C4-2B (cell line): Measurements from ENCODE around the gene TMEM175.
"Not testable (repeated sequence)": the region's sequence is repeated elsewhere in the genome, so short reads cannot be mapped to it uniquely, and the experiment has no call there.

Experiments used
- H3K27ac ChIP-seq: fragments of 450-650 bp; 2 replicates; pipeline ENCODE4 v1.5.1; 2017
- ZFX ChIP-seq: fragments of 450-650 bp; IDR thresholded peaks from 2 replicates; pipeline ENCODE4 v1.6.1; 2017
- TF ChIP-seq, protein P1 (sequence below): fragments of 450-650 bp; conservative IDR thresholded peaks from 2 replicates; pipeline ENCODE4 v1.5.1; 2017; ENCODE audit warnings: mild to moderate bottlenecking

Gene TMEM175

DNA sequence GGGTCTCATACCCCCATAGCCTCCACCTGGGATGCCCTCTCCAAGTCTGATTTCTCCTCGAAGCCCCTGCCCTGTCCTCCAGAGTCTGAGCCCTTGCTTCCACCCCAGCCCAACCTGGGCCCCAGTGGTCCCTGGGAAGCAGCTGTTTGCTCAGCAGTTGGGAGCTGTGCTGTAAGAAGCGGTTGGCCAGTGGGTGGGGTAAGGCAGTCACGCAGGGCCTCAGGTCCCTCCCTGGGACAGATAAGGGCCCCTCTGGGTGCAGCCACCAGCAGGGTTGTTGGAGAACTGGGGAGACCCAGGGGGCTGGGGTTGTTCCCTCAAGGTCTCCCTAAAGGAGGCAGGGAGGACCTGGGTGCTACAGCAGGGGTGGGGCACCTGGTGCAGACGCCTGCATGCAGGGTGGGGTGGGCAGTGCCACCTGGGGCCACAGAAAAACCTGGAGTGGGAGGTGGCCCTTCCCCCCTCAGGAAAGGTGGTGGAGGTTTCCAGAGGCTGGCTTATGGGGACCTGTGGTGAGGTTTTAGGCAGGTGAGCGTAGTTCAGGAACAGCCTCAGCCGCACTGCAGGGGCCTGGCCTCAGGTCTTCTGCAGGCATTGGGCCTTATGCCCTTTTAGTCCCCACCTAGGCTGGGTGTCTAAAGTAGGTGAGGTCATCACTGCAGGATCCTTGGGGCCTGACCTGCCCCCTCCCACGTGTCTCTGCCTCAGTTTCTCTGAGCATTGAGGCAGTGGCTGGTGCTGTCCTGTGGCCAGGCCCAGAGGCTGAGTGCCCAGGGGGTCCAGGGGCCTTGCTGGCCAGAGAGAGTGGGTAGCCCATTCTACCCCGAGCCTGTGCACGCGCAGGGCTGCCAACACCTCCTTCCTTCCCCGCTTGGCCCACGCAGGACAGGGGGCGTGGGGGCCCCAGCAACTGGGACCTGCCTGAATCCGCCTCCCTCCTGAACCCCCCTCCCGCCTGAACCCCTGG is 64.1 kb downstream of the TMEM175 start:
- no peak for TF ChIP-seq ZFX
- TF ChIP-seq, protein P1, sequence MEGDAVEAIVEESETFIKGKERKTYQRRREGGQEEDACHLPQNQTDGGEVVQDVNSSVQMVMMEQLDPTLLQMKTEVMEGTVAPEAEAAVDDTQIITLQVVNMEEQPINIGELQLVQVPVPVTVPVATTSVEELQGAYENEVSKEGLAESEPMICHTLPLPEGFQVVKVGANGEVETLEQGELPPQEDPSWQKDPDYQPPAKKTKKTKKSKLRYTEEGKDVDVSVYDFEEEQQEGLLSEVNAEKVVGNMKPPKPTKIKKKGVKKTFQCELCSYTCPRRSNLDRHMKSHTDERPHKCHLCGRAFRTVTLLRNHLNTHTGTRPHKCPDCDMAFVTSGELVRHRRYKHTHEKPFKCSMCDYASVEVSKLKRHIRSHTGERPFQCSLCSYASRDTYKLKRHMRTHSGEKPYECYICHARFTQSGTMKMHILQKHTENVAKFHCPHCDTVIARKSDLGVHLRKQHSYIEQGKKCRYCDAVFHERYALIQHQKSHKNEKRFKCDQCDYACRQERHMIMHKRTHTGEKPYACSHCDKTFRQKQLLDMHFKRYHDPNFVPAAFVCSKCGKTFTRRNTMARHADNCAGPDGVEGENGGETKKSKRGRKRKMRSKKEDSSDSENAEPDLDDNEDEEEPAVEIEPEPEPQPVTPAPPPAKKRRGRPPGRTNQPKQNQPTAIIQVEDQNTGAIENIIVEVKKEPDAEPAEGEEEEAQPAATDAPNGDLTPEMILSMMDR = no peak
- H3K27ac ChIP-seq = no peak overlapping the region

DNA sequence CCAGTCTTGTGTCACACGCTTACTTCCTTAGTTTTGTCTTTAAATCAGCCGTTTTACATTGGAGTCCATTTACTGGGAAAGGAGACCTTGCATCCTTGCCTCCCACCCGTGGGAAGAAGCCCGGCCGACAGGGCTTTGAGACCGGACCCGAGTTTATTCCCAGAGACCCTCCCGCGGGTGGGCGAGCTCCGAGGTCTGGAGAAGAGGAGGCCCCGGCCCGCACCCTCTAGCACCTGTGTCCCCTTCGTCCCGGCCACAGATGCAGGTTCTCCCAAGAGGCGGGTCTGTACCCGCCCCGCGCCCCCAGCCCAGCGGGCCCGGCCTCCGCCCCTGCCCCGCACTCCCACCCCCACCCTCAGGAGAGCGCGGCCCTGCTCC is 64.7 kb downstream of the TMEM175 start:
- no peak overlapping the region for H3K27ac ChIP-seq
- TF ChIP-seq, protein P1 = no peak
- no peak for TF ChIP-seq ZFX

DNA sequence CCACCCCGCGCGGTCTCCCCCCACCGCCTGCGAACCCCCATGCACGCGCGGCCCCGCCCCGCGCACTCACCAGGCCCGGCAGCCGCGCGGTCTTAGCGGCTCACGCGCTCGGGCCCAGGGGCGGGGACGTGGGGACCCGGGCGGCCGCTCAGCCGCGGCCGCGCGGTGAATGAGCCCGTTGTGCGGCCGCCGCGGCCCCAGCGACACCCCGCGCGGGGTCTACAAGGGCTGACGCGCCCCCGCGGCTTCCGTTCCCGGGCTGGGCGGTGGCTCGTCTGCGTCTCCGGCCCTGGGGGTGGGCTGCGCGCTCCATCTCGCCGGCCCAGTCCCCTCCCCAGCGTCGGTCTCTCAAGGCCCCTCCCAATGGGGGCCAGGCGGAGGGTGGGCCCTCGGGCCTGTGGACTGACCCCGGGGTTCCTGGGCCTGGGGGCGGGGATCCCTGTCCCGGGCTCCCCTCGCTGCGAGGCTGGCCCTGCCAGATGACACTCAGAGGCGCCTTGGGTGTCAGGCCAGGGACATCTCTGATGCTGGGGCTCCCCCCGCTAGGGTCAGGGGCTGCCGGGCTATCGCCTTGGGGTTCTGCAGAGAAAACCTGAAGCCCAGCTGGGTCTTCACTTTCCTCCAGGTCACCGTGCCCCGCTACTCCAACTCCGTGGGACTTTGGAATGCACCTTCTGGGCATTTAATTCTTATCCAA is 65.3 kb downstream of the TMEM175 start:
- no peak overlapping the region for H3K27ac ChIP-seq
- TF ChIP-seq, protein P1 = no peak
- TF ChIP-seq ZFX = no peak

GRCh38 chr4:998096-998691 is 65.9 kb downstream of the TMEM175 start:
- no peak for TF ChIP-seq ZFX
- TF ChIP-seq, protein P1 = no peak
- no peak overlapping the region for H3K27ac ChIP-seq

GRCh38 chr4:999240-999863 is 67.1 kb downstream of the TMEM175 start:
- not testable (repeated sequence) for H3K27ac ChIP-seq

- TF ChIP-seq, protein P1 = no peak
- no peak for TF ChIP-seq ZFX
- no peak overlapping the region for H3K27ac ChIP-seq
Observed at GRCh38 chr4:999882-1000425, 67.7 kb downstream of the TMEM175 start.

GRCh38 chr4:1000686-1001260 is 68.5 kb downstream of the TMEM175 start:
- no peak overlapping the region for H3K27ac ChIP-seq
- no peak for TF ChIP-seq ZFX
- TF ChIP-seq, protein P1 = no peak
